Spleen (tissue), 7 donors: Measurements from ENCODE around the gene DTX1.

Source experiments
- CTCF ChIP-seq, 11 experiments: fragments of 200-600 bp in 7 of 11; fragments of 450-650 bp in 4 of 11; sonication (generic) in 4 of 11; IDR thresholded peaks in 8 of 11; conservative IDR thresholded peaks in 3 of 11; 1 replicate in 7 of 11; 2 replicates in 4 of 11; pipeline versions ENCODE4 v1.4.0 to v1.8.0; 2016 to 2021; ENCODE audit warnings: antibody characterized with exemption in 11 of 11, inconsistent platforms in 4 of 11, mild to moderate bottlenecking in 1 of 11
- POLR2A ChIP-seq, 3 donors: fragments of 450-650 bp; IDR thresholded peaks; one replicate each; pipeline ENCODE4 v1.5.1; 2017; ENCODE audit warnings: antibody characterized with exemption in 3 of 3, mild to moderate bottlenecking in 1 of 3
- POLR2AphosphoS5 ChIP-seq, 3 donors: sonication (generic); formaldehyde crosslinking; IDR thresholded peaks; one replicate each; pipeline ENCODE4 v1.5.1; 2017; ENCODE audit warnings: antibody characterized with exemption in 3 of 3
- donor health status: DM: no; HTN: no; CAD: no; lungs with moderate emphysema.
- donor health status: DM: no; HTN: no; CAD: no.
- donor health status: DM: no; HTN: no; CAD: no.

GRCh38 chr12:113113397-113113796, 56.9 kb downstream of the DTX1 start:
- no peak for TF ChIP-seq POLR2A (IDR thresholded peaks at IDR 0.05)
- no peak for TF ChIP-seq CTCF (IDR thresholded peaks at IDR 0.05 in 8 of 11, conservative IDR thresholded peaks at IDR 0.05 in 3 of 11)
- no peak for TF ChIP-seq POLR2AphosphoS5 (IDR thresholded peaks at IDR 0.05)
